Thoracic aorta (tissue), 2 donors: ENCODE data around the gene EIF3J. TPM values are rescaled to one million over a fixed set of nuclear protein-coding genes. Genes with fewer than 3 reads are reported as not detected.

Source experiments
- ATAC-seq: fragments of 150-250 bp; one replicate; pipeline ENCODE4 v1.8.0; 2017; ENCODE audit warnings: low read depth; ENCODE audit not compliant: insufficient number of reproducible peaks, low FRiP score
- DNase-seq: peaks from one replicate; pipeline ENCODE4 v3.0.0-alpha.2; 2020; ENCODE audit warnings: low spot score
- H3K27ac ChIP-seq, 2 donors: fragments of 200-600 bp; sonication (generic); 1 replicate in 1 of 2; 2 replicates in 1 of 2; pipeline ENCODE4 v1.5.1; 2016; ENCODE audit warnings: mild to moderate bottlenecking in 2 of 2, moderate library complexity in 2 of 2
- H3K27me3 ChIP-seq: fragments of 200-600 bp; sonication (generic); replicated peaks from 2 replicates; pipeline ENCODE4 v1.6.0; 2016; ENCODE audit warnings: mild to moderate bottlenecking; ENCODE audit not compliant: insufficient read depth
- H3K36me3 ChIP-seq: fragments of 200-600 bp; sonication (generic); one replicate; pipeline ENCODE4 v1.5.1; 2016
- H3K4me1 ChIP-seq, 2 donors: fragments of 200-600 bp; sonication (generic); 1 replicate in 1 of 2; 2 replicates in 1 of 2; pipeline versions ENCODE4 v1.5.1 to v1.6.0; 2016; ENCODE audit warnings: low read depth in 2 of 2, mild to moderate bottlenecking in 1 of 2; ENCODE audit not compliant: control insufficient read depth in 1 of 2
- H3K4me3 ChIP-seq: fragments of 200-600 bp; sonication (generic); 2 replicates; pipeline ENCODE4 v1.5.1; 2016; ENCODE audit warnings: mild to moderate bottlenecking
- H3K9me3 ChIP-seq: fragments of 200-600 bp; sonication (generic); 2 replicates; pipeline ENCODE4 v1.5.1; 2016
- total RNA-seq, 2 donors: library from RNA; depleted of rRNA; stranded (reverse); fragments of >200 nt; gene quantifications; one replicate each; pipeline versions ENCODE4 v1.1.0 to v1.2.3, GENCODE V29; 2016
- TF ChIP-seq, protein P1 (sequence below): fragments of 200-600 bp; sonication (generic); IDR thresholded peaks from one replicate; pipeline ENCODE4 v1.5.1; 2019; ENCODE audit warnings: antibody characterized with exemption

The EIF3J gene, protein sequence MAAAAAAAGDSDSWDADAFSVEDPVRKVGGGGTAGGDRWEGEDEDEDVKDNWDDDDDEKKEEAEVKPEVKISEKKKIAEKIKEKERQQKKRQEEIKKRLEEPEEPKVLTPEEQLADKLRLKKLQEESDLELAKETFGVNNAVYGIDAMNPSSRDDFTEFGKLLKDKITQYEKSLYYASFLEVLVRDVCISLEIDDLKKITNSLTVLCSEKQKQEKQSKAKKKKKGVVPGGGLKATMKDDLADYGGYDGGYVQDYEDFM
- 10 to 100 TPM; 32.2 to 68.1 TPM for total RNA-seq

DNA sequence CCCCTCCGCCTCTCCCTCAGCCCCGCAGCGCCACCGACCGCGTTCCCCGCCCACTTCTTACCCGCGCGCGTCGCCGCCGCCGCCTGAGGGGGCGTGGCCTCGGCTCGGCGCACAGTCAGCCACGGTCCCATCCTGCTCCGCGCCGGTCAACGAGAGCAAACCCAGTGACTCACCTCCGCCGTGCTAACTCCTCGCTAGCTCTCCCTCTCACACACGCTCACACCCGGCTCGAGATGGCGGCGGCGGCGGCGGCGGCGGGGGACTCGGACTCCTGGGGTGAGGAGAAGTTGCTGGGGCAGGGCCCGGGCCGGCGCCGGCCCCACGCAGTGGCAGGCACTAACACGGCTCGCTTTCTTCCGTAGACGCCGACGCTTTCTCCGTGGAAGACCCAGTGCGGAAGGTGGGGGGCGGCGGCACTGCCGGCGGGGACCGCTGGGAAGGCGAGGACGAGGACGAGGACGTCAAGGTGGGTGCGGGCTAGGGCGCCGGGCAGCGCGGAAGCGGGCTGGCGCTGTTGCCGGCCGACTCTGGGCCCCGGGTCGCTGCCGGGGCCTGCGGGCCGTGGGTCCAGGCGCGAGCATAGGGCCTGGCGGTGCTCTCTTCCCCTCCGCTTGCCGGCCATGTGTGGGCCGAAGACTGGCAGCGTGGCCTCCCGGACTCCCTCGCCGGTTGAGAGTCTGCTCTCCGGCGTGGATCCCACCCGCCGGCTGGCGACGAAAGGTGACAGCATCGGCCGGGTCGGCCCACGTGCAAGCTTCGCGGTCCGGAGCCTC is at the start of gene EIF3J:
Gene EIF3J (plus strand): TSS at position 186 of the 773 bp plus-strand sequence. CDS start 48 bp downstream, at position 234.
- peak within 1 kb of the TSS; percentile 94 for H3K4me3 ChIP-seq
- H3K27me3 ChIP-seq: no peaks in the 10 kb centered on the region
- TF ChIP-seq, protein P1, sequence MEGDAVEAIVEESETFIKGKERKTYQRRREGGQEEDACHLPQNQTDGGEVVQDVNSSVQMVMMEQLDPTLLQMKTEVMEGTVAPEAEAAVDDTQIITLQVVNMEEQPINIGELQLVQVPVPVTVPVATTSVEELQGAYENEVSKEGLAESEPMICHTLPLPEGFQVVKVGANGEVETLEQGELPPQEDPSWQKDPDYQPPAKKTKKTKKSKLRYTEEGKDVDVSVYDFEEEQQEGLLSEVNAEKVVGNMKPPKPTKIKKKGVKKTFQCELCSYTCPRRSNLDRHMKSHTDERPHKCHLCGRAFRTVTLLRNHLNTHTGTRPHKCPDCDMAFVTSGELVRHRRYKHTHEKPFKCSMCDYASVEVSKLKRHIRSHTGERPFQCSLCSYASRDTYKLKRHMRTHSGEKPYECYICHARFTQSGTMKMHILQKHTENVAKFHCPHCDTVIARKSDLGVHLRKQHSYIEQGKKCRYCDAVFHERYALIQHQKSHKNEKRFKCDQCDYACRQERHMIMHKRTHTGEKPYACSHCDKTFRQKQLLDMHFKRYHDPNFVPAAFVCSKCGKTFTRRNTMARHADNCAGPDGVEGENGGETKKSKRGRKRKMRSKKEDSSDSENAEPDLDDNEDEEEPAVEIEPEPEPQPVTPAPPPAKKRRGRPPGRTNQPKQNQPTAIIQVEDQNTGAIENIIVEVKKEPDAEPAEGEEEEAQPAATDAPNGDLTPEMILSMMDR: no peak
- H3K36me3 ChIP-seq: no peaks in the 10 kb centered on the region
- peak; percentile 89 for ATAC-seq
- H3K27ac ChIP-seq: peak within 1 kb of the TSS; percentile 98 to 99
- peak; percentile 89 for DNase-seq
- H3K4me1 ChIP-seq: peaks cover 16 to 53% of the 10 kb centered on the region in 2 donors
- no peaks in the 10 kb centered on the region for H3K9me3 ChIP-seq

DNA sequence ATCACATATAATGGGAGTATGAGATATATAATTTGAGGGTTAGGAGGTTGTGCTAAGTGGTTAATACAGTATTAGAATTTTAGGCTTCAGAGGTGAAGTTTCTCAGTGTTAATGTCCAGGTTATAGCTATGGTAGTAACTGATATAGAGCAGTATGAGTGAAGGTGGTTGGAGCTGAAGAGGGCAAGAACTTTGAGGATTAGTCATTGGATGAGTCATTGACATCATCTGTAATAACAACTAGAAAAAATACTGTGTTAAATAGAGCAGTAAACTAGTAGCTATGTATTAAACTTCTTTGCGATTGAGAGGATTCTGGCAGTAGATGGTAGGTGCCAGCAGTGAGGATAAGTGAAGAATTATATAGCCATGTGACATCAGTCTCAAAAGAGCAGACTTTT is 47.5 kb upstream of the EIF3J start:
- Histone ChIP-seq H3K36me3 (peaks cover 7% of the 10 kb centered on the region), H3K4me1 (peaks cover 0 to 8% of the 10 kb centered on the region in 2 donors), H3K27me3 (no peaks in the 10 kb centered on the region), H3K9me3 (no peaks in the 10 kb centered on the region), H3K27ac (no peak overlapping the region), H3K4me3 (no peak overlapping the region)
- TF ChIP-seq, protein P1: no peak
- no peak for ATAC-seq
- DNase-seq: no peak

DNA sequence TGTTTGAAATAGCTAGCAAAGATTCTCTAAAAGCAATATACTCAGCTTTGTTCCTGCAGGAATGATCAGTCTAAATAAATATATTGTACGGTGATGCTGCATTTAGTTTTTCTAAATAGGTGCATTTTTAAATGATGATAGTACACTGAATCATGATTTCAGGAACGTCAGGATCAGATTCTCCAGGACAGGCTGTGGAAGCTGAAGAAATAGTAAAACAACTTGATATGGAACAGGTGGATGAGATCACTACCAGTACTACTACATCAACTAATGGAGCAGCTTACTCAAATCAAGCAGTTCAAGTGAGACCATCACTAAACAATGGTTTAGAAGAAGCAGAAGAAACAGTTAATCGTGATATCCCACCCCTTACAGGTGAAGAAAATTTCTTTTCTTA is 46.3 kb upstream of the EIF3J start:
- no peaks in the 10 kb centered on the region for H3K27me3 ChIP-seq
- ATAC-seq (no peak), DNase-seq (no peak)
- H3K27ac ChIP-seq: no peak overlapping the region
- peaks cover 0 to 8% of the 10 kb centered on the region in 2 donors for H3K4me1 ChIP-seq
- TF ChIP-seq, protein P1: no peak
- no peaks in the 10 kb centered on the region for H3K9me3 ChIP-seq
- H3K36me3 ChIP-seq: peaks cover 7% of the 10 kb centered on the region
- H3K4me3 ChIP-seq: no peak overlapping the region

DNA sequence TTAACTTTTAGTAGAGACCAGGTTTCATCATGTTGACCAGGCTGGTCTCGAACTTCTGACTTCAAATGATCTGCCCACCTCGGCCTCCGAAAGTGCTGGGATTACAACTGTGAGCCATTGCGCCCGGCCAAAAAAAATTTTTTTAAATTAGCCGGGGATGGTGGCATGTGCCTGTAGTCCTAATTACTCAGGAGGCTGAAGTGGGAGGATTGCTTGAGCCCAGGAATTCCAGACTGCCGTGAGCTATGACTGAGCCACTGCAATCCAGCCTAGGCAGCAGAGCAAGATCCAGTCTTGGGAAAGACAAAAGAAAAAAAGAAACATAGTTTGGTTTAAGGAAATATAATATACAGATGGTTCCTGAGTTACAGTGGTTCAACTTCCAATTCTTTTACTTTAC is 44.9 kb upstream of the EIF3J start:
- TF ChIP-seq, protein P1: no peak
- Histone ChIP-seq H3K4me1 (peaks cover 0 to 8% of the 10 kb centered on the region in 2 donors), H3K27ac (no peak overlapping the region), H3K9me3 (no peaks in the 10 kb centered on the region), H3K36me3 (peaks cover 12% of the 10 kb centered on the region), H3K27me3 (no peaks in the 10 kb centered on the region), H3K4me3 (no peak overlapping the region)
- no peak for DNase-seq
- ATAC-seq: no peak

DNA sequence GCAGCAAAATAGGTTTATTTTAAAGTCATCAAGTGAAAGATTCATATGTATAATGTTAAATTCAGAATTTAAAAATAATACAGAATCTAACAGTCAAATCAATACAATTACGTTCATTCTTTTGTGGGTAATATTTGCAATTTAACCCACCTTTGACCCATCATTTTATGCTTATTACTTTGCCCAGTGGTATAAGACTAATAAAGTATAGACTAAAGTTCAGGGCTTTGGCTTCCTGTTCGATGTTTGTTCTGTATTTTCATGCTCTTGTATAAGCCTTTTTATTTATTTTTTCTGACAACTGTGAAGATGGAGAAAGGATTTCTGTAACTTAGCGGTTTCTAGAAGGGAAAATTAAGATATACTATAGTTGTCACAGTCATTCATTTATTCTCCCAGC is 44.3 kb upstream of the EIF3J start:
- ATAC-seq (no peak), DNase-seq (no peak)
- Histone ChIP-seq H3K27ac (no peak overlapping the region), H3K36me3 (peaks cover 8% of the 10 kb centered on the region), H3K4me1 (peaks cover 0 to 8% of the 10 kb centered on the region in 2 donors), H3K27me3 (no peaks in the 10 kb centered on the region), H3K4me3 (no peak overlapping the region), H3K9me3 (no peaks in the 10 kb centered on the region)
- TF ChIP-seq, protein P1: no peak
